Measurements from ENCODE around the gene PAPSS1. TPM values are rescaled to one million over a fixed set of nuclear protein-coding genes. Genes with fewer than 3 reads are reported as not detected.

Gene PAPSS1
- total RNA-seq, 3 donors from 2014 or later (not counting 1 experiment from before 2014, with no cell fraction given) = 10.2 to 21.3 (median 12.9) TPM

DNA sequence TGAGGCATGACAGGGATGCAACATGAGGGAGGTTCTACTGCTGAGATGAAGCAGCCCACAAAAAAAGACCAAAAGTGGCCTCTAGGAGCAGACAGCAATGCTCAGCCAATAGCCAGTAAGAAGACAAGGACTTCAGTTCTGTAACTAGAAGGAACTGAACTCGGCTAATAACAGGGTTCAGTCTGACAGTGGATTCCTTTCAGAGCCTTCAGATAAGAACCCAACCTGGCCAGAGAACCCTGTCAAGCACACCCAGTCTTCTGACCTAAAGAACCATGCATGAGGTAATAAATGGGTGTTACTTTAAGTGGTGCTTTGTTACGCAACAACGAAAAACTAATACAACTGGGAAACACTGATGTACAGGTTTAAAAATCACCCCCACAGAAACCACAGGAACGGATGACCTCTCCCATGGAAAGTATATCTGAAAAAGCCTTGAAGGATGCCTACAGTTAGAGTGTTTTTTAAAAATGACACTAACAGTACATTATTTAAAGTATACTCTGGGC, 94.6 kb downstream of the PAPSS1 start:
- Mint-ChIP-seq H3K4me3 (no peak overlapping the region), H3K27ac (no peak overlapping the region), H3K9me3 (no peaks in the 10 kb centered on the region), H3K27me3 (ENCODE audit: low read depth in 2 of 2) (no peaks in the 10 kb centered on the region), H3K4me1 (peaks cover 0 to 4% of the 10 kb centered on the region in 2 donors), H3K36me3 (no peaks in the 10 kb centered on the region)
- no peaks in the 10 kb centered on the region for H3K4me1 ChIP-seq (ENCODE audit: control insufficient read depth, insufficient read depth, low read length)
- ATAC-seq = no peak
- no peak for DNase-seq
- no peaks in the 10 kb centered on the region for H3K27me3 ChIP-seq (ENCODE audit: control insufficient read depth, insufficient read depth, low read length)
- H3K4me3 ChIP-seq (ENCODE audit: low read length) = no peak overlapping the region
- TF ChIP-seq, protein P1, sequence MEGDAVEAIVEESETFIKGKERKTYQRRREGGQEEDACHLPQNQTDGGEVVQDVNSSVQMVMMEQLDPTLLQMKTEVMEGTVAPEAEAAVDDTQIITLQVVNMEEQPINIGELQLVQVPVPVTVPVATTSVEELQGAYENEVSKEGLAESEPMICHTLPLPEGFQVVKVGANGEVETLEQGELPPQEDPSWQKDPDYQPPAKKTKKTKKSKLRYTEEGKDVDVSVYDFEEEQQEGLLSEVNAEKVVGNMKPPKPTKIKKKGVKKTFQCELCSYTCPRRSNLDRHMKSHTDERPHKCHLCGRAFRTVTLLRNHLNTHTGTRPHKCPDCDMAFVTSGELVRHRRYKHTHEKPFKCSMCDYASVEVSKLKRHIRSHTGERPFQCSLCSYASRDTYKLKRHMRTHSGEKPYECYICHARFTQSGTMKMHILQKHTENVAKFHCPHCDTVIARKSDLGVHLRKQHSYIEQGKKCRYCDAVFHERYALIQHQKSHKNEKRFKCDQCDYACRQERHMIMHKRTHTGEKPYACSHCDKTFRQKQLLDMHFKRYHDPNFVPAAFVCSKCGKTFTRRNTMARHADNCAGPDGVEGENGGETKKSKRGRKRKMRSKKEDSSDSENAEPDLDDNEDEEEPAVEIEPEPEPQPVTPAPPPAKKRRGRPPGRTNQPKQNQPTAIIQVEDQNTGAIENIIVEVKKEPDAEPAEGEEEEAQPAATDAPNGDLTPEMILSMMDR (IDR thresholded peaks at IDR 0.05) = no peak
- H3K27ac ChIP-seq (ENCODE audit: low read length) = no peak overlapping the region
- H3K9me3 ChIP-seq (ENCODE audit: control insufficient read depth, insufficient read depth, low read length) = no peaks in the 10 kb centered on the region
- 100% methylated on average over 1 of the region's 4 CpGs for WGBS (ENCODE audit: insufficient coverage)
- intact Hi-C loops (cut with micrococcal nuclease) = no loop called here
- H3K36me3 ChIP-seq (ENCODE audit: control insufficient read depth, insufficient read depth, low read length) = no peaks in the 10 kb centered on the region

GRCh38 chr4:107624024-107624423, 96.0 kb downstream of the PAPSS1 start:
- 95% methylated on average over 2 of the region's 2 CpGs for WGBS (ENCODE audit: insufficient coverage)
- intact Hi-C loops (cut with micrococcal nuclease) = no loop called here
- H3K4me3 Mint-ChIP-seq = no peak overlapping the region
- no peaks in the 10 kb centered on the region for H3K36me3 Mint-ChIP-seq
- H3K4me1 ChIP-seq (ENCODE audit: control insufficient read depth, insufficient read depth, low read length) = no peaks in the 10 kb centered on the region
- H3K27me3 ChIP-seq (ENCODE audit: control insufficient read depth, insufficient read depth, low read length) = no peaks in the 10 kb centered on the region
- H3K27me3 Mint-ChIP-seq (ENCODE audit: low read depth in 2 of 2) = no peaks in the 10 kb centered on the region
- TF ChIP-seq, protein P1 (IDR thresholded peaks at IDR 0.05) = no peak
- H3K4me3 ChIP-seq (ENCODE audit: low read length) = no peak overlapping the region
- H3K27ac Mint-ChIP-seq = no peak overlapping the region
- H3K27ac ChIP-seq (ENCODE audit: low read length) = no peak overlapping the region
- no peak for ATAC-seq
- H3K9me3 ChIP-seq (ENCODE audit: control insufficient read depth, insufficient read depth, low read length) = no peaks in the 10 kb centered on the region
- no peak for DNase-seq
- H3K36me3 ChIP-seq (ENCODE audit: control insufficient read depth, insufficient read depth, low read length) = no peaks in the 10 kb centered on the region
- H3K9me3 Mint-ChIP-seq = no peaks in the 10 kb centered on the region
- H3K4me1 Mint-ChIP-seq = peaks cover 0 to 4% of the 10 kb centered on the region in 2 donors

- peaks cover 4 to 10% of the 10 kb centered on the region in 2 donors for H3K4me1 Mint-ChIP-seq
- no peaks in the 10 kb centered on the region for H3K36me3 Mint-ChIP-seq
- no peaks in the 10 kb centered on the region for H3K9me3 Mint-ChIP-seq
- H3K27ac Mint-ChIP-seq = no peak overlapping the region
- TF ChIP-seq, protein P1 (IDR thresholded peaks at IDR 0.05) = no peak
- ATAC-seq = no peak
- WGBS (ENCODE audit: insufficient coverage) = 98% methylated on average over 2 of the region's 2 CpGs
- H3K4me1 ChIP-seq (ENCODE audit: control insufficient read depth, insufficient read depth, low read length) = no peaks in the 10 kb centered on the region
- no peak overlapping the region for H3K27ac ChIP-seq (ENCODE audit: low read length)
- H3K4me3 Mint-ChIP-seq = no peak overlapping the region
- no peaks in the 10 kb centered on the region for H3K36me3 ChIP-seq (ENCODE audit: control insufficient read depth, insufficient read depth, low read length)
- H3K4me3 ChIP-seq (ENCODE audit: low read length) = no peak overlapping the region
- H3K27me3 Mint-ChIP-seq (ENCODE audit: low read depth in 2 of 2) = no peaks in the 10 kb centered on the region
- no peaks in the 10 kb centered on the region for H3K9me3 ChIP-seq (ENCODE audit: control insufficient read depth, insufficient read depth, low read length)
- no peak for DNase-seq
- no peaks in the 10 kb centered on the region for H3K27me3 ChIP-seq (ENCODE audit: control insufficient read depth, insufficient read depth, low read length)
- intact Hi-C loops (cut with micrococcal nuclease) = no loop called here
Observed at GRCh38 chr4:107622006-107622405, 98.0 kb downstream of the PAPSS1 start.

DNA sequence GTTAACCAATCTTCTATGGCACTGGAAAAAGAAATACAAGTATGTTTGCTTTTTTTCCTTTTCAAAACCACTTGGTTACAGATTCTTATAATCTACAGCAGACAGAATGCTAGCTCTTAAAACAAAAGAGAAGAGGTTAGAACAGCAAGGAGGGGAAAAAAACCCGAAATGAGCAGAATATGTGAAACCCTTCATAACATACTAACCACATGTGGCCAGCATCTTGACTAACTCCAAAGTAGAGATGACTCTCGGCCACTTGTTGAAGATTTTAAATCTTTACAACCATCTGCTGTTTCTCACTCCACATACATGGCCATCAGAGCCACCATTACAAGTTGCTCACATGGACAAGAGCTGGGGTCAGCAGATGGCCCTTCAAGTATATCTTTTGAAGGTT, 100.3 kb downstream of the PAPSS1 start:
- no peak for DNase-seq
- intact Hi-C loops (cut with micrococcal nuclease) = no loop called here
- Mint-ChIP-seq H3K36me3 (no peaks in the 10 kb centered on the region), H3K27ac (no peak overlapping the region), H3K4me3 (no peak overlapping the region), H3K9me3 (no peaks in the 10 kb centered on the region), H3K27me3 (ENCODE audit: low read depth in 2 of 2) (no peaks in the 10 kb centered on the region), H3K4me1 (peaks cover 4 to 18% of the 10 kb centered on the region in 2 donors)
- H3K27ac ChIP-seq (ENCODE audit: low read length) = no peak overlapping the region
- H3K4me1 ChIP-seq (ENCODE audit: control insufficient read depth, insufficient read depth, low read length) = no peaks in the 10 kb centered on the region
- H3K9me3 ChIP-seq (ENCODE audit: control insufficient read depth, insufficient read depth, low read length) = no peaks in the 10 kb centered on the region
- no peak for ATAC-seq
- TF ChIP-seq, protein P1 (IDR thresholded peaks at IDR 0.05) = no peak
- no peaks in the 10 kb centered on the region for H3K36me3 ChIP-seq (ENCODE audit: control insufficient read depth, insufficient read depth, low read length)
- no peak overlapping the region for H3K4me3 ChIP-seq (ENCODE audit: low read length)
- 100% methylated on average over 1 of the region's 2 CpGs for WGBS (ENCODE audit: insufficient coverage)
- no peaks in the 10 kb centered on the region for H3K27me3 ChIP-seq (ENCODE audit: control insufficient read depth, insufficient read depth, low read length)
